ENCODE results near the gene INSR. TPM values are rescaled to one million over a fixed set of nuclear protein-coding genes. Genes with fewer than 3 reads are reported as not detected.

Gene INSR
- total RNA-seq = 100 to 1,000 TPM; 134 to 252 (median 164) TPM

DNA sequence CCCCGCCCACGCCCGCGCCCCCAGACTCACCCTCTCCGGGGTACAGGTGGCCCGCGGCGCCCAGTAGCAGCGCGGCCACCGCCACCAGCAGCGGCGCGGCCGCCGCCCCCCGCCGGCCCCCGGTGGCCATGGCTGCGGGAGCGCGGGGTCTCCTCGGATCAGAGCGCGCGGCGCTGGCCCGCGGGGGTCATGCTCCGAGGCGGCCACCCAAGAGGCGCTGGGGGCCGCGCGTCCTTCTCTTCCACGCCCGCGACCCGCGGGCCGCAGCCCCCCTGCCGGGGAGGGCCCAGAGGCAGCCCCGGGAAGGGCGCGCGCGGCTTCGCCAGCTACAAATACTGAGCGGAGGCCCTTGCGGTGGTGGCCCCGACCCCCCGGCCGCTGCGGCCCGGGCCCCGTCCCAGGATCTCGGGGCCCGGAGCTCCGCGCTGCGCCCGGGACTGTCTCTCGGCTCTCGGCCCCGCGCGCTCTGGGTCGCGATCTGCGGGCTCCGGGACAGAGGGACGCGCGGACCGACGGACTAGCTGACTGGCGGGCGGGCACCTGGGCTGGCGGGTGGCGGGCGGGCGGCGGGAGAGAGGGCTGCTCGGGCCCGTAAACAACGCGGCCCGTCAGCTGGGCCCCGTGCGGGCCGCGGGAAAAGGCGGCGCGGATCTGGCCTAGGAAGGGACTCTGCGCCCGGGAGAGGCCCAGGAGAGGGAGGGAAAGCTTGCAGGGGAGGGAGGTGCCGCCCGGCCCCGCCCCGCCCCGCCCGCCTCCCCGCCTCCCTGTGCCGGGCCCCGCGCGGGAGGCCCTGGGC, at the start of gene INSR:
Gene INSR, minus strand, starts transcription at position 653 of the 796 bp plus-strand sequence. Its CDS starts 523 bp downstream, at position 130.
- Histone ChIP-seq H3K27ac (peak within 1 kb of the TSS; percentile 86 to 98 (median 94)), H3K9me3 (no peaks in the 10 kb centered on the region), H3K4me3 (peak within 1 kb of the TSS; percentile 74 to 100 (median 100)), H3K27me3 (no peaks in the 10 kb centered on the region), H3K36me3 (no peaks in the 10 kb centered on the region), H3K4me1 (peaks cover 7 to 34% (median 24%) of the 10 kb centered on the region in 4 donors)
- intact Hi-C loops (cut with DNase I; ENCODE audit: low total_unique reads) (loop anchor here (1.0 kb wide), 1 partner anchor 96 kb away; no protein-coding TSS in a partner anchor), in situ Hi-C loops (cut with MboI; ENCODE audit: low pct_ligation_motif_present in 1 of 4, low pct_unique_long_range_greater_than_20kb in 1 of 4, low sequenced_read_pairs in 3 of 4) (loop anchor here (5.0 to 25.0 kb wide), 4 partner anchors 89 to 107 kb away; no protein-coding TSS in a partner anchor)
- DNase-seq = peak; percentile 93
- 1% methylated on average over 79 of the region's 108 CpGs; no CpG with 5 or more reads in 1 of the 2 donors for WGBS, 2 donors (ENCODE audit: low coverage in 1 of 2)
- no peak for TF ChIP-seq EP300 (IDR thresholded peaks at IDR 0.05; ENCODE audit: low read depth)
- peak; percentile 67 for TF ChIP-seq POLR2A (IDR thresholded peaks at IDR 0.05)
- TF ChIP-seq POLR2AphosphoS5 (IDR thresholded peaks at IDR 0.05) = peak; percentile 80 to 88 (median 88)
- TF ChIP-seq, protein P1, sequence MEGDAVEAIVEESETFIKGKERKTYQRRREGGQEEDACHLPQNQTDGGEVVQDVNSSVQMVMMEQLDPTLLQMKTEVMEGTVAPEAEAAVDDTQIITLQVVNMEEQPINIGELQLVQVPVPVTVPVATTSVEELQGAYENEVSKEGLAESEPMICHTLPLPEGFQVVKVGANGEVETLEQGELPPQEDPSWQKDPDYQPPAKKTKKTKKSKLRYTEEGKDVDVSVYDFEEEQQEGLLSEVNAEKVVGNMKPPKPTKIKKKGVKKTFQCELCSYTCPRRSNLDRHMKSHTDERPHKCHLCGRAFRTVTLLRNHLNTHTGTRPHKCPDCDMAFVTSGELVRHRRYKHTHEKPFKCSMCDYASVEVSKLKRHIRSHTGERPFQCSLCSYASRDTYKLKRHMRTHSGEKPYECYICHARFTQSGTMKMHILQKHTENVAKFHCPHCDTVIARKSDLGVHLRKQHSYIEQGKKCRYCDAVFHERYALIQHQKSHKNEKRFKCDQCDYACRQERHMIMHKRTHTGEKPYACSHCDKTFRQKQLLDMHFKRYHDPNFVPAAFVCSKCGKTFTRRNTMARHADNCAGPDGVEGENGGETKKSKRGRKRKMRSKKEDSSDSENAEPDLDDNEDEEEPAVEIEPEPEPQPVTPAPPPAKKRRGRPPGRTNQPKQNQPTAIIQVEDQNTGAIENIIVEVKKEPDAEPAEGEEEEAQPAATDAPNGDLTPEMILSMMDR (IDR thresholded peaks at IDR 0.05) = no peak

DNA sequence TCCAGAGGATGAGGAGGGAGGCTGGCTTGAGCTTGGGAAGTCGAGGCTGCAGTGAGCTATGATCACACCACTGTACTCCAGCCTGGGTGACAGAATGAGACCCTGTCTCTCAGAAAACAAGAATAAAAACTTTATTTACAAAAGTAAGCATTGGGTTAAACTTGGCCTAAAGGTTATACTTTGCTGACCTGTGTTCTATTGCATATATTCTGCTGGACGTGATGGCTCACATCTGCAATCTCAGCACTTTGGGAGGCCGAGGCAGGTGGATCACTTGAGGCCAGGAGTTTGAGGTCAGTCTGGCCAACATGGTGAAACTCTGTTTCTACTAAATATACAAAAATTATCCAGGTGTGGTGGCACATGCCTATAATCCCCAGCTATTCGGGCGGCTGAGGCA, 47.9 kb upstream of the INSR start:
- in situ Hi-C loops (cut with MboI; ENCODE audit: low pct_ligation_motif_present in 1 of 4, low pct_unique_long_range_greater_than_20kb in 1 of 4, low sequenced_read_pairs in 3 of 4) = loop anchor here (5.0 to 25.0 kb wide), 3 partner anchors 230 to 240 kb away; no protein-coding TSS in a partner anchor
- no peaks in the 10 kb centered on the region for H3K9me3 ChIP-seq
- no peak for DNase-seq
- no peaks in the 10 kb centered on the region for H3K36me3 ChIP-seq
- H3K4me3 ChIP-seq = no peak overlapping the region
- WGBS, 2 donors (ENCODE audit: low coverage in 1 of 2) = 89 to 94% methylated on average over 3 to 5 of the region's 5 CpGs
- intact Hi-C loops (cut with DNase I; ENCODE audit: low total_unique reads) = no loop called here
- H3K4me1 ChIP-seq = peaks cover 6 to 26% (median 14%) of the 10 kb centered on the region in 4 donors
- H3K27ac ChIP-seq = no peak overlapping the region
- TF ChIP-seq EP300 (IDR thresholded peaks at IDR 0.05; ENCODE audit: low read depth) (no peak), POLR2AphosphoS5 (IDR thresholded peaks at IDR 0.05) (no peak), POLR2A (IDR thresholded peaks at IDR 0.05) (no peak)
- TF ChIP-seq, protein P1 (IDR thresholded peaks at IDR 0.05) = no peak
- H3K27me3 ChIP-seq = no peaks in the 10 kb centered on the region

DNA sequence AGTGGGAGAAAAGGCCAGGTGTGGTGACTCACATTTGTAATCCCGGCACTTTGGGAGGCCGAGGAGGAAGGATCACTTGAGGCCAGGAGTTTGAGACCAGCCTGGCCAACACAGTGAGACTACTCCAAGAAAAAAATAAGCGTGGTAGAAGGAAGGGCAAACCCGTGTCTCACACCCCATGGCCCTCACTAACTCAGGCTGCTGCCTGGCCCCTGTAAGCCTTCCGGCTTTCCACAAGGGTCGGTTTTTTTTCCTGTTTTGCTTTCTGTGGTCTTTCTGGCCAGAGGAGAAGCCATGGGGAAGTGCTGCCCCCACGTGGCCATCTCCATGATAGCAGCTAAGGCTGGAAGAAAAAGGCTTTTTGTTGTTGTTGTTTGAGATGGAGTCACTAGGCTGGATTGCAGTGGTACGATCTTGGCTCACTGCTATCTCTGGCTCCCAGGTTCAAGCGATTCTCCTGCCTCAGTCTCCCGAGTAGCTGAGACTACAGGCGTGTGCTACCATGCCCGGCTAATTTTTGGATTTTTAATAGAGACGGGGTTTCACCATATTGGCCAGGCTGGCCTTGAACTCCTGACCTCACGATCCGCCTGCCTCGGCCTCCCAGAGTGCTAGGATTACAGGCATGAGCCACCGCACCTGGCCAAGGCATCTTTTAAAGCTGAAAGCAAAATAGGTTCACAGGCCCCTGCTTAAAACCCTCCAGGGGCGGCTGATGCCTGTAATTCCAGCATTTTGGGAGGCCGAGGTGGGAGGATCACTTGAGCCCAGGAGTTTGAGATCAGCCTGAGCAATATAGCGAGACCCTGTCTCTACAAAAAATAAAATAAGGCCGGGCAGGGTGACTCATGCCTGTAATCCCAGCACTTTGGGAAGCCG, 47.0 kb upstream of the INSR start:
- DNase-seq = peak; percentile 90
- intact Hi-C loops (cut with DNase I; ENCODE audit: low total_unique reads) (no loop called here), in situ Hi-C loops (cut with MboI; ENCODE audit: low pct_ligation_motif_present in 1 of 4, low pct_unique_long_range_greater_than_20kb in 1 of 4, low sequenced_read_pairs in 3 of 4) (loop anchor here (5.0 to 25.0 kb wide), 3 partner anchors 229 to 239 kb away; no protein-coding TSS in a partner anchor)
- no peak for TF ChIP-seq POLR2AphosphoS5 (IDR thresholded peaks at IDR 0.05)
- TF ChIP-seq, protein P1 (IDR thresholded peaks at IDR 0.05) = peak; percentile 93 to 97 (median 96)
- no peaks in the 10 kb centered on the region for H3K27me3 ChIP-seq
- peaks cover 6 to 34% (median 14%) of the 10 kb centered on the region in 4 donors for H3K4me1 ChIP-seq
- 20 to 30% methylated on average over 1 to 19 of the region's 22 CpGs for WGBS, 2 donors (ENCODE audit: low coverage in 1 of 2)
- no peaks in the 10 kb centered on the region for H3K36me3 ChIP-seq
- H3K27ac ChIP-seq = peak overlapping the region in 2 of 4 donors; percentile 23 to 45
- no peaks in the 10 kb centered on the region for H3K9me3 ChIP-seq
- H3K4me3 ChIP-seq = no peak overlapping the region

All from transverse colon (tissue), 4 donors.